ENCODE results near the gene CSE1L.
"Not testable (repeated sequence)": the region's sequence is repeated elsewhere in the genome, so short reads cannot be mapped to it uniquely, and the experiment has no call there.

CSE1L gene

GRCh38 chr20:49098136-49098535, 52.0 kb downstream of the CSE1L start:
- H4K20me1 ChIP-seq (ENCODE audit: low read depth, low read length): no peaks in the 10 kb centered on the region; the same call in 1 of the 2 replicates
- H3K4me3 ChIP-seq (ENCODE audit: insufficient read depth, low read length, poor library complexity, severe bottlenecking): no peak overlapping the region
- H3K79me2 ChIP-seq (ENCODE audit: insufficient read depth, low read length): peaks cover 8% of the 10 kb centered on the region; the same call in 1 of the 2 replicates
- no peak overlapping the region for H3K4me2 ChIP-seq (ENCODE audit: low read depth, low read length, poor library complexity, severe bottlenecking)
- no peak overlapping the region for H3K9ac ChIP-seq (ENCODE audit: low read length)
- H3K9me3 ChIP-seq (ENCODE audit: insufficient read depth, low read length): no peaks in the 10 kb centered on the region
- peaks cover 58% of the 10 kb centered on the region for H3K36me3 ChIP-seq (ENCODE audit: low read length)
- no peaks in the 10 kb centered on the region for H3K9me2 ChIP-seq (replicated peaks; ENCODE audit: insufficient read depth, low read length)
- no peak overlapping the region for H3K27ac ChIP-seq (ENCODE audit: low read depth, low read length)
- TF ChIP-seq EZH2phosphoT487 (conservative IDR thresholded peaks at IDR 0.05; ENCODE audit: low read length) (no peak), CTCF (IDR thresholded peaks at IDR 0.05; ENCODE audit: insufficient read depth, low read length, poor library complexity, severe bottlenecking) (no peak)
- no peak overlapping the region for H2AFZ ChIP-seq (ENCODE audit: low read depth, low read length, severe bottlenecking)
- H3K27me3 ChIP-seq (ENCODE audit: low read length): no peaks in the 10 kb centered on the region
- H3F3A ChIP-seq (ENCODE audit: insufficient read depth): peaks cover 20% of the 10 kb centered on the region

- no peak overlapping the region for H3K27ac ChIP-seq (ENCODE audit: low read depth, low read length)
- peaks cover 24% of the 10 kb centered on the region for H3F3A ChIP-seq (ENCODE audit: insufficient read depth)
- peaks cover 55% of the 10 kb centered on the region for H3K36me3 ChIP-seq (ENCODE audit: low read length)
- no peaks in the 10 kb centered on the region for H3K9me3 ChIP-seq (ENCODE audit: insufficient read depth, low read length)
- H3K9ac ChIP-seq (ENCODE audit: low read length): no peak overlapping the region
- no peak overlapping the region for H2AFZ ChIP-seq (ENCODE audit: low read depth, low read length, severe bottlenecking)
- no peaks in the 10 kb centered on the region for H3K9me2 ChIP-seq (replicated peaks; ENCODE audit: insufficient read depth, low read length)
- no peak overlapping the region for H3K4me3 ChIP-seq (ENCODE audit: insufficient read depth, low read length, poor library complexity, severe bottlenecking)
- H4K20me1 ChIP-seq (ENCODE audit: low read depth, low read length): no peaks in the 10 kb centered on the region; the same call in 1 of the 2 replicates
- no peaks in the 10 kb centered on the region for H3K27me3 ChIP-seq (ENCODE audit: low read length)
- peaks cover 8% of the 10 kb centered on the region; the same call in 1 of the 2 replicates for H3K79me2 ChIP-seq (ENCODE audit: insufficient read depth, low read length)
- no peak overlapping the region for H3K4me2 ChIP-seq (ENCODE audit: low read depth, low read length, poor library complexity, severe bottlenecking)
- TF ChIP-seq CTCF (IDR thresholded peaks at IDR 0.05; ENCODE audit: insufficient read depth, low read length, poor library complexity, severe bottlenecking): no peak
- no peak for TF ChIP-seq EZH2phosphoT487 (conservative IDR thresholded peaks at IDR 0.05; ENCODE audit: low read length)
These were observed 52.9 kb downstream of the CSE1L start for GRCh38 chr20:49099011-49099410.

GRCh38 chr20:49100292-49100691, 54.2 kb downstream of the CSE1L start:
- H3K27ac ChIP-seq (ENCODE audit: low read depth, low read length); H2AFZ ChIP-seq (ENCODE audit: low read depth, low read length, severe bottlenecking); H3K4me3 ChIP-seq (ENCODE audit: insufficient read depth, low read length, poor library complexity, severe bottlenecking); H3K9ac ChIP-seq (ENCODE audit: low read length); H4K20me1 ChIP-seq (ENCODE audit: low read depth, low read length); H3K9me2 ChIP-seq (replicated peaks; ENCODE audit: insufficient read depth, low read length); H3K4me2 ChIP-seq (ENCODE audit: low read depth, low read length, poor library complexity, severe bottlenecking); H3K9me3 ChIP-seq (ENCODE audit: insufficient read depth, low read length); H3K27me3 ChIP-seq (ENCODE audit: low read length); H3K79me2 ChIP-seq (ENCODE audit: insufficient read depth, low read length): not testable (repeated sequence)
- H3F3A ChIP-seq (ENCODE audit: insufficient read depth): peaks cover 14% of the 10 kb centered on the region
- peaks cover 45% of the 10 kb centered on the region for H3K36me3 ChIP-seq (ENCODE audit: low read length)

- no peak for TF ChIP-seq EZH2phosphoT487 (conservative IDR thresholded peaks at IDR 0.05; ENCODE audit: low read length)
- Histone ChIP-seq H3K9ac (ENCODE audit: low read length) (no peak overlapping the region), H4K20me1 (ENCODE audit: low read depth, low read length) (no peaks in the 10 kb centered on the region; the same call in 1 of the 2 replicates), H3K4me3 (ENCODE audit: insufficient read depth, low read length, poor library complexity, severe bottlenecking) (no peak overlapping the region), H3K79me2 (ENCODE audit: insufficient read depth, low read length) (peaks cover 8% of the 10 kb centered on the region; the same call in 1 of the 2 replicates), H3K36me3 (ENCODE audit: low read length) (peaks cover 38% of the 10 kb centered on the region), H3K9me3 (ENCODE audit: insufficient read depth, low read length) (no peaks in the 10 kb centered on the region), H3K4me2 (ENCODE audit: low read depth, low read length, poor library complexity, severe bottlenecking) (no peak overlapping the region), H3K27ac (ENCODE audit: low read depth, low read length) (no peak overlapping the region), H3K27me3 (ENCODE audit: low read length) (no peaks in the 10 kb centered on the region), H3K9me2 (replicated peaks; ENCODE audit: insufficient read depth, low read length) (no peaks in the 10 kb centered on the region), H3F3A (ENCODE audit: insufficient read depth) (peaks cover 16% of the 10 kb centered on the region; the same call in 1 of the 2 replicates), H2AFZ (ENCODE audit: low read depth, low read length, severe bottlenecking) (no peak overlapping the region)
These were observed 54.9 kb downstream of the CSE1L start for GRCh38 chr20:49100972-49101371.
